Posterior vena cava (tissue), 2 donors: Measurements from ENCODE around the gene PGK1. TPM values are rescaled to one million over a fixed set of nuclear protein-coding genes. Genes with fewer than 3 reads are reported as not detected.
A peak's percentile ranks its signal among the peaks of the same experiment; 100 is the strongest.
"Not testable (repeated sequence)": the region's sequence is repeated elsewhere in the genome, so short reads cannot be mapped to it uniquely, and the experiment has no call there.

Experiments
- DNase-seq: peaks from one replicate; pipeline ENCODE4 v3.0.0-alpha.2; 2020; ENCODE audit warnings: low spot score
- intact Hi-C, 2 donors: fragments of 100-400 bp; cut with DNase I; formaldehyde crosslinking; loops; one replicate each; pipeline versions ENCODE4 v1.14.1 to v1.14.2; 2022 to 2023
- total RNA-seq, 2 donors: library from RNA; stranded (reverse); fragmentation: NEBNext Ultra II Directional; extraction: Animal tissue kit (Norgen Biotek cat#: 25700); gene quantifications; one replicate each; pipeline ENCODE4 v1.2.1, GENCODE V29; 2021
- donor health status: DM: yes; HTN: yes; CAD: no.
- donor health status: DM: yes; HTN: yes; CAD: no.

The PGK1 gene
- total RNA-seq, 2 donors from 2014 or later: 222 to 323 TPM

GRCh38 chrX:78109458-78109857 is 5.4 kb downstream of the PGK1 start:
- intact Hi-C loops: no loop called here

GRCh38 chrX:78111140-78111931 is 7.3 kb downstream of the PGK1 start:
- DNase-seq: no peak
- intact Hi-C loops: loop anchor here in 1 of 2 donors (5.0 kb wide), 1 partner anchor 1296 kb away; no protein-coding TSS in a partner anchor

More at GRCh38 chrX:78109458-78109857, 5.4 kb downstream of the PGK1 start:
- no peak for DNase-seq

- intact Hi-C loops: no loop called here
Measured at GRCh38 chrX:78116365-78116764, 12.3 kb downstream of the PGK1 start.

GRCh38 chrX:78116766-78117165 is 12.7 kb downstream of the PGK1 start:
- intact Hi-C loops: no loop called here
- DNase-seq: no peak

More at GRCh38 chrX:78116365-78116764, 12.3 kb downstream of the PGK1 start:
- no peak for DNase-seq

DNA sequence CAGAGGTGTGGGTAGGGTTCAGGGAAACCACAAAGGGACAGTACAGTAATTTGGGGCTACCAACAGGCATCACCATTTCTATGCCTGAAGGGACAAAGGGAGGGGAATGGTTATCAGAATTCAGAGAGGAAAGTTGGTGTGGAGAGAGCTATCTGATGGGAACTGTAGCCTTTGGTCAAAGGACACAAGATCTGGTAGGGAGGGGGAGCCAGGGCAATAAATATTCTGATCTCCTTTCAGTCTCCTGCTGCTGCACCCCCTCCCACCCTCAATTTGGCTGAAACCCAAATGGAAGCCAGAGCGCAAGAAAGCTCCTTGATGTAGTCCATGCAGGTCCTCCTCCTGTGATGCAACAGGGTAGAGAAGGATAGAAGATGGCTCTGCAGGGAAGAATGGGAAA is 14.6 kb downstream of the PGK1 start:
- DNase-seq: no peak
- intact Hi-C loops: no loop called here

DNA sequence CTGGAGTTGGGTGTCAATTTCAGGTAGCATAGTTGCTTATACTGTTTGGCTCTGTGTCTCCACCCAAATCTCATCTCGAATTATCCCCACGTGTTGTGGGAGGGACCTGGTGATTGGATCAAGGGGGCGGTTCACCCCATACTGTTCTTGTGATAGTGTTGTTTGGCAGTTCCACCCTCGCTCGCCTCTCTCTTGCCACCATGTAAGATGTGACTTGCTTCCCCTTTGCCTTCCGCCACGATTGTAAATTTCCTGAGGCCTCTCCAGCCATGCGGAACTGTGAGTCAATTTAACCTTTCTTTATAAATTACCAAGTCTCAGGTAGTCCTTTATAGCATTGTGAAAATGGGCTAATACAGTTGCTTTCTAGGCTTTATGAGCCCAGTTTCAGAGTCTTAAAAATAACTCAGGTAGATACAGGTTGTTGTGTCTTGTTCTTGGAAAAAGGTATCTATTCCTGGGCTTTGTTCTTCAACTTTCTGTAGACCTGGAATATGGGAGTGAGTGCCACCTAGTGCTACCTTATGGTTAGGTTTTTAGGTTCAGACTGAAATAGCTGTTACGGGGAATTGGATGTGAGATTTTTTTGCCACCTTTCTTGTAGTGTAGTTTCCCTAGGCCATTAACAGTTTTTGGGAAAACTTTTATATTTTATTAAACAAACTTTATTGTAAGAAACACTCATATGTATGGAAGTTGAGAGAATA is 15.6 kb downstream of the PGK1 start:
- intact Hi-C loops: no loop called here
- DNase-seq: no peak

- no peak for DNase-seq
- intact Hi-C loops: no loop called here
Measured at GRCh38 chrX:78123190-78123589, 19.1 kb downstream of the PGK1 start.

DNA sequence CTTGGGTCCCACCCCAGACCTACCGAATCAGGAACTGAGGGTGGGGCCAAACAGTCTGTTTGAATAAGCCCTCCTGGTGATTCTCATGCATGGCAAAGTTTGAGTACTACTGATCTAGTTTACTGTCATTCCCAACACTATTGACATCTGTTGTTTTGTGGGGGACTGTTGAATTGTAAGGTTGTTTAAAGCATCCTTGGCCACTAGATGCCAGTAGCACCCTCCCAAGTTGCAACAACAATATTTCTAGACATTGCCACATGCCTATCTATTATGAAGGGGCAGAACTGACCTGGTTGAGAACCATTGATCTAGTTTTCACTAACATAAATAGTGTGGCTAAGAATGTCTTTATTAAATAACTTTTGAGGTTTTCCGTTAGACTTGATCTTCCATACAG is 20.3 kb downstream of the PGK1 start:
- intact Hi-C loops: no loop called here
- no peak for DNase-seq

DNA sequence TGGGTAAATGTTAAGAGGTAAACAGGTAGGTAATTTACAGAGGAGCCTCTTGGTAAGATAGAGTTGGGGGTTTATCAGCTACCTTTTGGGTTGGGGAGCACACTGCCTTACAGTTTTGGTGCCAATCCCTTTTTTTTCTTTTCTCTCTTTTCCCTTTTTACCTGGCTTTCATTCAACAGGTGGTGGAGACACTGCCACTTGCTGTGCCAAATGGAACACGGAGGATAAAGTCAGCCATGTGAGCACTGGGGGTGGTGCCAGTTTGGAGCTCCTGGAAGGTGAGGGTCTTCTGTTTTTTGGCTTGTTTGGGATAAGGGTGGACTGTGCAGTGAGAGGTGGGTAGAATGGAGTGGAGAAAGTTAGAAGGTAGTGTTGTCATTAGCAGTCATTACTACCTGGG is 21.1 kb downstream of the PGK1 start:
- intact Hi-C loops: no loop called here
- no peak for DNase-seq

- intact Hi-C loops, DNase-seq: not testable (repeated sequence)
Measured at GRCh38 chrX:78125781-78126180, 21.7 kb downstream of the PGK1 start.

GRCh38 chrX:78129714-78130113 is 25.7 kb downstream of the PGK1 start:
- DNase-seq: no peak
- intact Hi-C loops: no loop called here

DNA sequence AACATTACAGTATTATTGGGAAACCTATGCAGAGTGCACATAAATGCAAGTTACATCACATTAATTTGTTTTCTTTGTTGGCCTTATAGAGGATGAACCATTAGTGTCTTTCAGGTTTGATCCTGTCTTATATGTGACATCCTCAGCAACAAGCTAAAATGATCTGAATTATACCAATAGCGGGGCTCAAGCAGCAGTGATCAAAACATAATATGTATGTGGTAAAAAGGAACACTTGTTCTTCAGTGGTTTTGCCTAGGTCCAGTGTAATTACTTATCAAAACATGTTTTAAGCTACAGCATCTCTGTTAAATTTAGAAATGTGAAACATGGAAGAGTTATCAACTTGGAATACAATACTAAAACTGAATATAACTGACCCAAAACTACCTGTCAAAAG is 26.3 kb downstream of the PGK1 start:
- no peak for DNase-seq
- intact Hi-C loops: no loop called here

DNA sequence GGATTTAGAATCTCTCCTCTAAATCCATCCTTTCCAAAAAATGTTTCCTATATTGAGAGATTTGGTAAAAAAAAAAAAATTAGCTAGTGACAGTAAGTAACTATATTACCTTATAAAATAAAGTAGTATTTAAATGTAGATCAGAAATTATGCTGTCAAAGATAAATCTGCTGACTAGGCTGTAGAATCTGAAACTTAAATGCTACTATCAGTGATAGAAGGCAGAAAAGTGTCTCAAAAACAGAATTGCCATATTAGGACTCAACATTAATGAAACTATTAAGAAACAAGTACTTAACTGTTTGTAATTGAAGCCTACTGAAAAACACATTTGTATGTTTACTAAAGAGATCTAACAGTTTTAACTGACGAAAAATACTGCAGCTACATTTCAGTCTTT is 27.1 kb downstream of the PGK1 start:
- intact Hi-C loops: no loop called here

DNA sequence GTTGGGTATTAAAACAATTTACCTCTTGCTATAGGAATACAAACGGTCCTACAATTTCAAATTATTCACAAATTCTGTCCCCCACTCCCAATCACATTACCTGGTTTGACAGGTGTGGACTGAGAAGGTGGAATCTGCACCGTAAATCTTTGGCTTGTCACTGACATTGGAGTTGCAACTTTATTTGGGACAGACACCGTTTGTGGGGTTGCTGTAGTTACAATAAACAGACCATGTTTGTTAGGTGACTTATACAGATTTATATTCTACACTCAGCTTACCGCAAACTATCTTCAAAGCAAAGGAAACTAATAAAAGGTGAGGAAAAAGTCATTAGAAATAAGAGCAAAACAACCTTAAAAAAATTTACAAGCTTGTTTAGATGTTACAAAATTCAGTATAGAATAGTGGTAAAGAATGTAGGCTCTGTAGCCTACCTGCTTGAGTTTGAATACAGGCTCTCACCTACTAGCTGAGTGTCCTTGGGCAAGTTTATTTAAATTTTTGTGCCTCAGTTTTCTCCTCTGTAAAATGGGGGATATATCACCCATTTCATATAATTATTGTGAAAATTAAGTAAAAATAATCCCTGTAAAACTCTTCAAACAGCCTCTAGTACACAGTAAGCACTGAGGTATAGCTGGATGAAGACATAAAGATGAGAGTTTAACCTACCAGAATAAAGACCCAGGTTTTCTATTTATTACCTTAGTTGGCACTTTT is 29.4 kb downstream of the PGK1 start:
- intact Hi-C loops: no loop called here

More for the DNA sequence above, 27.1 kb downstream of the PGK1 start:
- DNase-seq: no peak

DNA sequence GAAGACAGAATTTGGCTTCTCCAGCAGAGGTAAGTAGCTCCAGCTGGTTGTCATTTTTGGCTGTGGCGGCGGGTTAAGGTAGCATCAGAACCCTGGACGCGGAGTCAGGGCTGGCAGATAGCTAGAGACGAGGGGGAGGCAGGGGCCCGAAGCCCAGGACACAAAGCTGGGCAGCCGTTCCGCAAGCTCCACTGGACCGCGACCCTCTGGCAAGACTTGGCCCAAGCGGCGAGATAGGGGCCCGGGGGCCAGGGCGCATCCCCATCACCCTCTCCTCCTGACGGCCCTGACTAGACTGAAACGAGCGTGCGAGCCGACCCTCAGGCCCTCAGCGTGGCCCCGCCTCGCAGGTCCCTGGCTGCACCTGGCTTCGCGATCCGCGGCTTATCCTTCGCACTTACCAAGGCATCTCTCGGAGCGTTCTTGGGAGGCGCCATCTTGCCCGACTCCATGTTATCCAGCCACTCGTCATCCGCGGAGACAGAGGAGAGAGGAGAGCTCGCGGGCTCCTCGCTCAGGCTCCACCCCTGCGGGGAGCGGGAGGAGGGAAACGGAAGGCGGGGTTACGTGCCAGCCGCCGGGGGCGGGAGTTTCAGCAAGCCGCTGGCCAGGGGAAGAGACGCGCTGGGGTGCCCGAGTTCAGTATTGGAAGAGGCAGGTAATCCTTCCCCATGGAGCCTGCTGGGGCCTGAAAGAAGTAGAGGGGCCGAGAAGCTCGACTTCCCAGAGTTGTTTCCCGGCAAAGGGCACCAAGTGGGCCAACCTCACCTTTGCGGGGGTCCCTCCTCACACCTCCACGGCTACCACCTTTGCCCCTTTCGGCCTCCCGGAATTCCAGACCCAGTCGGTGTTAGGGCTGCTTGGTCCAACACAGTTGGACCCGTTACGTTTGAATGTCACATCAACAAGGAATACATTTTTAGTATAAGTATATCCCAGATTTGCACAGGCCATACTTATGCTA is 35.4 kb downstream of the PGK1 start, which contains the start of gene TAF9B:
Gene TAF9B (minus strand): TSS at position 491 of the 964 bp plus-strand sequence. CDS start 39 bp downstream, at position 452.
- intact Hi-C loops: no loop called here
- DNase-seq: peak; percentile 96

More for the DNA sequence above, 29.4 kb downstream of the PGK1 start:
- DNase-seq: no peak

- DNase-seq: no peak
- intact Hi-C loops: no loop called here
Measured at GRCh38 chrX:78140206-78140605, 36.2 kb downstream of the PGK1 start.

DNA sequence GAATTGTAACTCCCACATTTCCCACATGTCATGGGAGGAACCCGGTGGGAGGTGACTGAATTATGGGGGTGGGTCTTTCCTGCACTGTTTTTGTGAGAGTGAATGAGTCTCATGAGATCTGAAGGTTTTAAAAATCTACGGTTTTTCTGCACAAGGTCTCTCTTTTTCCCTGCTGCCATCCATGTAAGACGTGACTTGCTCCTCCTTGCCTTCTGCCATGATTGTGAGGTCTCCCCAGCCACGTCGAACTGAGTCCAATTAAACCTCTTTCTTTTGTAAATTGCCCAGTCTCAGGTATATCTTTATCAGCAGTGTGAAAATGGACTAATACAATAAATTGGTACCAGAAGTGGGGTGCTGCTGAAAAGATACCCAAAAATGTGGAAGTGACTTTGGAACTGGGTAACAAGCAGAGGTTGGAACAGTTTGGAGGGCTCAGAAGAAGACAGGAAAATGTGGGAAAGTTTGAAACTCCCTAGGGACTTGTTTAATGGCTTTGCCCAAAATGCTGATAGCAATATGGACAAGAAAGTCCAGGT is 43.0 kb downstream of the PGK1 start:
- DNase-seq, intact Hi-C loops: not testable (repeated sequence)

- DNase-seq, intact Hi-C loops: not testable (repeated sequence)
Measured at GRCh38 chrX:78157373-78157772, 53.3 kb downstream of the PGK1 start.
